OCI-LY1 (cell line): ENCODE data around the gene LPAR3.

Source experiments
- CTCF ChIP-seq: fragments of 200-600 bp; sonication (generic), shearing (Covaris generic); IDR thresholded peaks from 2 replicates; pipeline ENCODE4 v1.5.1; 2017; ENCODE audit warnings: mild to moderate bottlenecking, antibody characterized with exemption, low read length, moderate library complexity, mixed read lengths
- EZH2 ChIP-seq: fragments of 200-600 bp; sonication (generic), shearing (Covaris generic); IDR thresholded peaks from 2 replicates; pipeline ENCODE4 v1.8.0; 2017; ENCODE audit warnings: borderline replicate concordance, mixed run types, mild to moderate bottlenecking, antibody characterized with exemption, low read length, moderate library complexity, mixed read lengths

GRCh38 chr1:84907095-84907827 lies 14.3 kb upstream of the LPAR3 start:
- TF ChIP-seq CTCF (no peak), EZH2 (no peak)
